ENCODE data around the gene DCP1A.

DNA sequence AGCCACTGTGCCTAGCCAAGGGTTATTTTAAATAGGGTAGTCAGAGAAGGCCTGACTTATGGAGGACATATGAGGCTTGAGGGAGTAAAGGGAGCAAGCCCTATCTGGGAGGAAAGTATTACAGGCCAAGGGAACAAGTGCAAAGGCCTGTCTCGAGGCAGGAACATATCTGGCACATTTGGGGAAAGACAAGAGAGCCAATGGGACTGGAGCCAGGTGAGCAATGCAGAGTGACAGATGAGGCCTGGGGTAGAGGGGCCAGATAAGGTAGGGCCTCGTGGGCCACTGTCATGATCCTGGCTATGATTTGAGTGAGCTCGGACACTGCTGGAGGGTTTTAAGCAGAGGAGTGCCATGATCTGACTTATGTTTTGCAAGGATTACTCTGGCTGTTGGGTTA is 43.8 kb downstream of the DCP1A start:
- TF ChIP-seq, protein P1, sequence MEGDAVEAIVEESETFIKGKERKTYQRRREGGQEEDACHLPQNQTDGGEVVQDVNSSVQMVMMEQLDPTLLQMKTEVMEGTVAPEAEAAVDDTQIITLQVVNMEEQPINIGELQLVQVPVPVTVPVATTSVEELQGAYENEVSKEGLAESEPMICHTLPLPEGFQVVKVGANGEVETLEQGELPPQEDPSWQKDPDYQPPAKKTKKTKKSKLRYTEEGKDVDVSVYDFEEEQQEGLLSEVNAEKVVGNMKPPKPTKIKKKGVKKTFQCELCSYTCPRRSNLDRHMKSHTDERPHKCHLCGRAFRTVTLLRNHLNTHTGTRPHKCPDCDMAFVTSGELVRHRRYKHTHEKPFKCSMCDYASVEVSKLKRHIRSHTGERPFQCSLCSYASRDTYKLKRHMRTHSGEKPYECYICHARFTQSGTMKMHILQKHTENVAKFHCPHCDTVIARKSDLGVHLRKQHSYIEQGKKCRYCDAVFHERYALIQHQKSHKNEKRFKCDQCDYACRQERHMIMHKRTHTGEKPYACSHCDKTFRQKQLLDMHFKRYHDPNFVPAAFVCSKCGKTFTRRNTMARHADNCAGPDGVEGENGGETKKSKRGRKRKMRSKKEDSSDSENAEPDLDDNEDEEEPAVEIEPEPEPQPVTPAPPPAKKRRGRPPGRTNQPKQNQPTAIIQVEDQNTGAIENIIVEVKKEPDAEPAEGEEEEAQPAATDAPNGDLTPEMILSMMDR (IDR thresholded peaks at IDR 0.05): no peak
- no peak for TF ChIP-seq EP300 (IDR thresholded peaks at IDR 0.05)

Data from tibial nerve (tissue), 4 donors.